ENCODE measurements around the gene TPM4. TPM values are rescaled to one million over a fixed set of nuclear protein-coding genes. Genes with fewer than 3 reads are reported as not detected.

TPM4 gene
- polyA plus RNA-seq, 1 donor from 2014 or later = 119 TPM

- no peaks in the 10 kb centered on the region for H3K79me2 ChIP-seq (replicated peaks; ENCODE audit: insufficient read depth, low read length)
- no peak overlapping the region for H3K27ac ChIP-seq (ENCODE audit: low read length)
- no peak overlapping the region for H3K4me2 ChIP-seq (ENCODE audit: low read length)
- H3K9ac ChIP-seq (ENCODE audit: low read length) = no peak overlapping the region
- no peaks in the 10 kb centered on the region for H3K9me3 ChIP-seq (ENCODE audit: low read length)
- H3K36me3 ChIP-seq (ENCODE audit: insufficient read depth, low read length) = no peaks in the 10 kb centered on the region
- TF ChIP-seq MXI1 (conservative IDR thresholded peaks at IDR 0.05; ENCODE audit: poor library complexity, severe bottlenecking) = no peak
- no peak for TF ChIP-seq EP300 (conservative IDR thresholded peaks at IDR 0.05; ENCODE audit: poor library complexity, severe bottlenecking)
- TF ChIP-seq POLR2AphosphoS5 (IDR thresholded peaks at IDR 0.05) = no peak
- TF ChIP-seq, protein P1, sequence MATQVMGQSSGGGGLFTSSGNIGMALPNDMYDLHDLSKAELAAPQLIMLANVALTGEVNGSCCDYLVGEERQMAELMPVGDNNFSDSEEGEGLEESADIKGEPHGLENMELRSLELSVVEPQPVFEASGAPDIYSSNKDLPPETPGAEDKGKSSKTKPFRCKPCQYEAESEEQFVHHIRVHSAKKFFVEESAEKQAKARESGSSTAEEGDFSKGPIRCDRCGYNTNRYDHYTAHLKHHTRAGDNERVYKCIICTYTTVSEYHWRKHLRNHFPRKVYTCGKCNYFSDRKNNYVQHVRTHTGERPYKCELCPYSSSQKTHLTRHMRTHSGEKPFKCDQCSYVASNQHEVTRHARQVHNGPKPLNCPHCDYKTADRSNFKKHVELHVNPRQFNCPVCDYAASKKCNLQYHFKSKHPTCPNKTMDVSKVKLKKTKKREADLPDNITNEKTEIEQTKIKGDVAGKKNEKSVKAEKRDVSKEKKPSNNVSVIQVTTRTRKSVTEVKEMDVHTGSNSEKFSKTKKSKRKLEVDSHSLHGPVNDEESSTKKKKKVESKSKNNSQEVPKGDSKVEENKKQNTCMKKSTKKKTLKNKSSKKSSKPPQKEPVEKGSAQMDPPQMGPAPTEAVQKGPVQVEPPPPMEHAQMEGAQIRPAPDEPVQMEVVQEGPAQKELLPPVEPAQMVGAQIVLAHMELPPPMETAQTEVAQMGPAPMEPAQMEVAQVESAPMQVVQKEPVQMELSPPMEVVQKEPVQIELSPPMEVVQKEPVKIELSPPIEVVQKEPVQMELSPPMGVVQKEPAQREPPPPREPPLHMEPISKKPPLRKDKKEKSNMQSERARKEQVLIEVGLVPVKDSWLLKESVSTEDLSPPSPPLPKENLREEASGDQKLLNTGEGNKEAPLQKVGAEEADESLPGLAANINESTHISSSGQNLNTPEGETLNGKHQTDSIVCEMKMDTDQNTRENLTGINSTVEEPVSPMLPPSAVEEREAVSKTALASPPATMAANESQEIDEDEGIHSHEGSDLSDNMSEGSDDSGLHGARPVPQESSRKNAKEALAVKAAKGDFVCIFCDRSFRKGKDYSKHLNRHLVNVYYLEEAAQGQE (IDR thresholded peaks at IDR 0.05; ENCODE audit: borderline replicate concordance) = no peak
- TF ChIP-seq TAF1 (IDR thresholded peaks at IDR 0.05; ENCODE audit: low read depth) = no peak
- no peak for TF ChIP-seq SMC3 (conservative IDR thresholded peaks at IDR 0.05; ENCODE audit: poor library complexity)
- TF ChIP-seq EZH2 (IDR thresholded peaks at IDR 0.05; ENCODE audit: borderline replicate concordance, insufficient read depth, low read length, poor library complexity, severe bottlenecking) = no peak
- no peak for TF ChIP-seq RAD21 (conservative IDR thresholded peaks at IDR 0.05)
- TF ChIP-seq, protein P2, sequence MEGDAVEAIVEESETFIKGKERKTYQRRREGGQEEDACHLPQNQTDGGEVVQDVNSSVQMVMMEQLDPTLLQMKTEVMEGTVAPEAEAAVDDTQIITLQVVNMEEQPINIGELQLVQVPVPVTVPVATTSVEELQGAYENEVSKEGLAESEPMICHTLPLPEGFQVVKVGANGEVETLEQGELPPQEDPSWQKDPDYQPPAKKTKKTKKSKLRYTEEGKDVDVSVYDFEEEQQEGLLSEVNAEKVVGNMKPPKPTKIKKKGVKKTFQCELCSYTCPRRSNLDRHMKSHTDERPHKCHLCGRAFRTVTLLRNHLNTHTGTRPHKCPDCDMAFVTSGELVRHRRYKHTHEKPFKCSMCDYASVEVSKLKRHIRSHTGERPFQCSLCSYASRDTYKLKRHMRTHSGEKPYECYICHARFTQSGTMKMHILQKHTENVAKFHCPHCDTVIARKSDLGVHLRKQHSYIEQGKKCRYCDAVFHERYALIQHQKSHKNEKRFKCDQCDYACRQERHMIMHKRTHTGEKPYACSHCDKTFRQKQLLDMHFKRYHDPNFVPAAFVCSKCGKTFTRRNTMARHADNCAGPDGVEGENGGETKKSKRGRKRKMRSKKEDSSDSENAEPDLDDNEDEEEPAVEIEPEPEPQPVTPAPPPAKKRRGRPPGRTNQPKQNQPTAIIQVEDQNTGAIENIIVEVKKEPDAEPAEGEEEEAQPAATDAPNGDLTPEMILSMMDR (IDR thresholded peaks at IDR 0.05; ENCODE audit: poor library complexity, severe bottlenecking) = no peak
- no peaks in the 10 kb centered on the region for H3K27me3 ChIP-seq (ENCODE audit: insufficient read depth, low read depth, low read length)
- no peaks in the 10 kb centered on the region for H4K20me1 ChIP-seq (ENCODE audit: insufficient read depth)
- no peaks in the 10 kb centered on the region for H3F3A ChIP-seq (ENCODE audit: insufficient read depth, low read length, poor library complexity, severe bottlenecking)
- H3K9me2 ChIP-seq (ENCODE audit: insufficient read depth, low read length) = no peaks in the 10 kb centered on the region
- no peak overlapping the region for H3K4me3 ChIP-seq (ENCODE audit: low read length)
- H2AFZ ChIP-seq (ENCODE audit: low read depth, low read length) = no peak overlapping the region
Measured at GRCh38 chr19:16146112-16146511, 69.8 kb downstream of the TPM4 start.

DNA sequence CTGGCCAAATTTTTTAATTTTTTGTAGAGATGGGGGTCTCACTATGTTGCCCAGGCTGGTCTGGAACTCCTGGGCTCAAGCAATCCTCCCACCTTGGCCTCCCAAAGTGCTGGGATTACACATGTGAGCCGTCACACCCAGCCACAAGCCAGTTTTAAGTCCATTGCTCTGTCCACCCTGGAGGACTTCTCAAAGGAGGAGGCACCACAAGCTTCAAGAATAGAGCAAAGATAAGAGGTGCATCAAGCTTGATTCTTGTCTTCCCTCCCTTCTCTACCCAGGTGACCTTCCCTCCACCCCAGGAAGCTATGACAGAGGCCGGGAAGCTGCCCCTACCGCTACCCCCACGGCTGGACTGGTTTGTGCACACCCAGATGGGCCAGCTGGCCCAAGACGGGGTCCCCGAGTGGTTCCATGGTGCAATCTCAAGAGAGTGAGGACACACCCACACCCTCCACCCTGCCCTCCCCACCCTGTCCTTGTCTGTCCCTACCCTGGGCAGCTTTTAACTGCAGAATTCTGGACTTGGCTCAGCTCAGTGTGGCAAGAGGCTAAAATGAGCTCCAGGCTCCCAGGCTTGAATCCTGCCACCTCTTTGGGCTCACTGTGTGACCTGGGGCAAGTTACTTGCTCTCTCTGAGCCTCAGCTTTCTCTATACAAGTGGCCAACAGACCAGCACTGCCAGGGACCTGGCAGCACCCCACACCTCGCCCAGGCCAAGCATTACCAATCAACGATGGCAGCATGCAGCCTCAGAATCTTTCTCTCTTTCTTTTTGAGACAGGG lies 72.3 kb downstream of the TPM4 start:
- H3K36me3 ChIP-seq (ENCODE audit: insufficient read depth, low read length) = no peaks in the 10 kb centered on the region
- H2AFZ ChIP-seq (ENCODE audit: low read depth, low read length) = no peak overlapping the region
- no peaks in the 10 kb centered on the region for H4K20me1 ChIP-seq (ENCODE audit: insufficient read depth)
- H3F3A ChIP-seq (ENCODE audit: insufficient read depth, low read length, poor library complexity, severe bottlenecking) = no peaks in the 10 kb centered on the region
- no peaks in the 10 kb centered on the region for H3K79me2 ChIP-seq (replicated peaks; ENCODE audit: insufficient read depth, low read length)
- no peak overlapping the region for H3K9ac ChIP-seq (ENCODE audit: low read length)
- H3K27ac ChIP-seq (ENCODE audit: low read length) = no peak overlapping the region
- H3K9me2 ChIP-seq (ENCODE audit: insufficient read depth, low read length) = no peaks in the 10 kb centered on the region
- H3K4me2 ChIP-seq (ENCODE audit: low read length) = no peak overlapping the region
- TF ChIP-seq POLR2AphosphoS5 (IDR thresholded peaks at IDR 0.05) (no peak), MXI1 (conservative IDR thresholded peaks at IDR 0.05; ENCODE audit: poor library complexity, severe bottlenecking) (no peak), TAF1 (IDR thresholded peaks at IDR 0.05; ENCODE audit: low read depth) (no peak), RAD21 (conservative IDR thresholded peaks at IDR 0.05) (no peak), SMC3 (conservative IDR thresholded peaks at IDR 0.05; ENCODE audit: poor library complexity) (no peak), EZH2 (IDR thresholded peaks at IDR 0.05; ENCODE audit: borderline replicate concordance, insufficient read depth, low read length, poor library complexity, severe bottlenecking) (no peak), EP300 (conservative IDR thresholded peaks at IDR 0.05; ENCODE audit: poor library complexity, severe bottlenecking) (no peak)
- TF ChIP-seq, protein P2 (IDR thresholded peaks at IDR 0.05; ENCODE audit: poor library complexity, severe bottlenecking) = no peak
- TF ChIP-seq, protein P1 (IDR thresholded peaks at IDR 0.05; ENCODE audit: borderline replicate concordance) = no peak
- no peak overlapping the region for H3K4me3 ChIP-seq (ENCODE audit: low read length)
- H3K9me3 ChIP-seq (ENCODE audit: low read length) = no peaks in the 10 kb centered on the region
- H3K27me3 ChIP-seq (ENCODE audit: insufficient read depth, low read depth, low read length) = no peaks in the 10 kb centered on the region
